ENCODE data around the gene COTL1.
A peak's percentile ranks its signal among the peaks of the same experiment; 100 is the strongest.

COTL1 gene

DNA sequence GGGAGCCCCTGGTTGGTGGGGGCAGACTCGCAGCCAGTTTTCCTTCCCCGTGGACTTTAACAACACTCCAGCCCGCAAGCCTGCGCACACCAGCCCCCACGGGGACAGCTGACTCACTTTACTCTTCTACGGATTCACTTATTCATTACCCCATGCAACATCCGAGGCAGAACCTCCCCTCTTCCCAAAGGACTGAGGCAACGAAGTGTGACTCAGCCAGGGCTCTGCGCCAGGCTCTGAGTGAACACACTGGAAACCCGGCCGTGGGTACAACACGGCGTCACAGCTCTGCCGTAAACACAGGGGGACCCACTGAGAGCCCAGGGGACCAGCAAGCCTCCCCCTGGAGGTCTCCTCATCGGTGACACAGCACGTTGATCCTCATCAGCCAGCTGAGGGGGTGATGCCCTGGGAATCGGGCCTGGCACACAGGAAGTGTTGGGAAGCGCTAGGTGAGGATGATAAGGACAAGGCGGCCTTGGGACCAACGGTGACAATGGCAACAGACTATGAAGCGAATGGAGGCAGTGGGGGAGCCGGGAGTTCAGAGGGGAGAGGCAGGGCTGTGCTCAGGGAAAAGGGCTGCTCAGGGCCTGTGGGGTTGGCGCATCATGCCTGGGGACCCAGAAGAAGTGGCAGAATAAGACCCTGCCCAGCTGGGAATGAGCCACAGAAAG is 14.6 kb downstream of the COTL1 start:
- peak in 1 of 2 experiments; percentile 40 for DNase-seq
- TF ChIP-seq POLR2A (IDR thresholded peaks at IDR 0.05; ENCODE audit: low read length) = no peak
- TF ChIP-seq GATA1 (IDR thresholded peaks at IDR 0.05; ENCODE audit: low read depth, low read length) = no peak

DNA sequence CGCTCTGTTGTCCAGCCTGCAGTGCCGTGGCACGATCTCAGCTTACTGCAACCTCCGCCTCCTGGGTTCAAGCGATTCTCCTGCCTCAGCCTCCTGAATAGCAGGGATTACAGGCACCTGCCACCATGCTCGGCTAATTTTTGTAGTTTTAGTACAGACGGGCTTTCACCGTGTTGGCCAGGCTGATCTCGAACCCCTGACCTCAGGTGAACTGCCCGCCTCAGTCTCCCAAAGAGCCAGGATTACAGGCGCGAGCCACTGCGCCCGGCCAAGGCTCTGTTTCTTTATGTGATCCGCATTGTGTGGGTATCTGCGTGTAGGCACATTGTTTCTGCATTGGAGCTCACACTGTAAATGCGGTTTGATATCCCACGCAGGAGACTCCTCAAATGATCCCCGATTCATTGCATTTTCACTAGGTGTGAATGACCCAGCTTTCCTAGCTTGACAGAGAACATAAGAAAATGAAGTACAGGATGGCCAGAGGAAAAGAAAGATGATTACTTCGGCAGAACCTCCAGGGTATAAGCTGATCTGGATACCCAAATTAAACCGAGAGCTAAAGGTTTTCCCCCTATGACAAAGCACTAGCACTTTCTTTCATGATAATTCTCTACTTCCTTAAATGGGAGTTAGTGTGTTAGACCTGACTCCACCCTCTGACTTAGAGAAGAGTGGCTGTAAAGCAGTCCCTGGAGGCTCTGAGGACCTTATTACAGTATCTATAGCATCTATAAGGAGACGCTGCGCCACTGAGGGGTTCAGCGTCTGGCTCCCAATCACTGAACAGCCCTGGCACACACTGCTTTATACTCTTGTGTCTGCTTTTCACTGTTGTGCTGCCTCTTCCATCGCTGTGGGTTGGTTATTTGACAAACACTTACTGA is 17.3 kb downstream of the COTL1 start:
- DNase-seq = peak; percentile 44 to 50
- TF ChIP-seq POLR2A (IDR thresholded peaks at IDR 0.05; ENCODE audit: low read length) (no peak), GATA1 (IDR thresholded peaks at IDR 0.05; ENCODE audit: low read depth, low read length) (no peak)

DNA sequence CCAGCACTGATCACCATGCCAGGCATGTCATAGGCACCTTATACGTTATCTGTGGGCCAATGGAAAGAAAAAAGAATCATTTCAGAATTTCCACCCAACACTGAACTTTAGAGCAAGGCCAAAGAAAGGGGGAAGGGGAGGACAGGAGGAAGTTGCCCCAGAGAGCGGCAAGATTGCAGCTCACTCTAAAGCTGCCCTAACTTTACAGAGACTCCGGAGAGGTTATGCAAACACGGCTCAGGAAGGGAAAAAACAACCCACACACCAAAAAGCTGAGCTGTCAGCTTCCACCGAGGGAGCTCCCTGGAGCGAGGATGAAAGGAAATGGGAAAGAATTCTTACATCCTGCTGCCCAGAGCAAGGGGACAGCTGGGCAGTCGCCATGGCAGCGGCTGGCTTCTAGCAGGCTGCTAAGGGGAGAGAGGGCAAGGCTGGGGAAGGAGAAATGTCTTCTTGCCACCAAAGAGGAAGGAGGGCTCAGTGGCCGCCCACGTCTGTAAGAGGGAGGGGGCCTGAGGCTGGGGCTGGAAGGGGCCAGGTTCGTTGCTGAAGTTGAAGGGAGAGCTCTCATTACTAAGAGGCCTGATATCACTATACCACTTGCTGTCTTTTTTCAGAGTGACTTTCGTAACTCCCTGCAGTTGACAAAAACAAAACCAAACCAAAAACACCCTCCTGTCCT is 18.2 kb downstream of the COTL1 start:
- peak in 1 of 2 experiments; percentile 26 for DNase-seq
- TF ChIP-seq GATA1 (IDR thresholded peaks at IDR 0.05; ENCODE audit: low read depth, low read length) = no peak
- no peak for TF ChIP-seq POLR2A (IDR thresholded peaks at IDR 0.05; ENCODE audit: low read length)

DNA sequence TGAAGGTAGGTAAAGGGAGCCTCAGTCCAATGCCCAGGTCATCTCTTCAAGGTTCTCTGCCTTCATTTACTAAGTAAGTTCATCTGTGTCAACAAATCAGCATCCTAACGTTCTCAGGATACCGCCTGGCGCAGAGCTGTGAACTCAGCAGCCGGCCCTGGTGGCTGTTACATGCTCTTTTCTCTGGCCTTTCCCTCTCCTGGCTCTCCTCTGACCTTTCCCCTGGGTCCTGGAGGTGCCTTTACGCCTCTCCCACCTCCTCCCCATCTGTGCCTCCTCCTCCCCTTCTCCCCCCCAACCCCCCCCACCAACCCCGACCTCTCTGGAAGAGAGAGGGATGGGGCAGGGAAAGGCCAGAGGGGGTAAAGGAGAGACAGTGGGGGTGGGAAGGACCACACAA is 19.5 kb downstream of the COTL1 start:
- no peak for TF ChIP-seq POLR2A (IDR thresholded peaks at IDR 0.05; ENCODE audit: low read length)
- TF ChIP-seq GATA1 (IDR thresholded peaks at IDR 0.05; ENCODE audit: low read depth, low read length) = no peak
- DNase-seq = no peak

DNA sequence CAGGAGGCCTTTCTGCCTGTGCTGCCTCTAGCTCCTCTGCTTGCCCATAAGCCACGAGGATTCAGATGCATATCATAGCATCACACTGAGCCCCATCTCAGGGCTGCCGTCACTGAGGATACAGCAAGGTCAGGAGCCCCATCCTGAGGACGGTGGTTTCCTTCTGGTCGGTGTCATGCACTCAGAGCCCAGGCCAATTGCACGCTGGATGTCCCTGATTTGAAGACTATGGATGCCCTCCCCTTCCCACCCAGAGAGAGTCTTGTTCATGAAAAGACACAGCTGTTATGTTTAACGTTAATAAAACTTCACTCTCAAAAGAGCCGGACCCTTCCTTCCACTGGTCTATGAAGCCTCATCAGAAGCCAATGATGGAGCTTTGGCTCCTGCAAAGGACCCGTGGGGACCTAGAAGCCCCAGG is 19.9 kb downstream of the COTL1 start:
- no peak for TF ChIP-seq GATA1 (IDR thresholded peaks at IDR 0.05; ENCODE audit: low read depth, low read length)
- no peak for TF ChIP-seq POLR2A (IDR thresholded peaks at IDR 0.05; ENCODE audit: low read length)
- no peak for DNase-seq

DNA sequence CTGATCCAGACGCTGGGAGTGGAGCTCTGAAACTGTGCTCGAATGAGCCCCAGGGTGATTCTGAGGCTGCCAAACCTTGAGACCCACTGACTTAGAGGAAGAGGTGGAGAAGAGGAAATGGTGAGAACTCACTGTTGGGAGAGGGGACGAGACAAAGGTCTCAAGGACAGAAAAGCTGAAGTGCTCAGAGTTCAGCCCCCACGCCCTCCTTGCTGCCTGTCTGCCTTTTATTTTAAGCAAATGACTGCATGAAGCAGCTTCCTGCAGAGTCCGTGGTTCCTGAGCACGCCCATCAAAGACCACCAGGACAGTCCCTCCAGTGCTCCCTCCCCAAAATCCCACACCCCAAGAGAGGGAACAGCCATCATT is 20.4 kb downstream of the COTL1 start:
- DNase-seq = no peak
- TF ChIP-seq POLR2A (IDR thresholded peaks at IDR 0.05; ENCODE audit: low read length) = no peak
- TF ChIP-seq GATA1 (IDR thresholded peaks at IDR 0.05; ENCODE audit: low read depth, low read length) = no peak

DNA sequence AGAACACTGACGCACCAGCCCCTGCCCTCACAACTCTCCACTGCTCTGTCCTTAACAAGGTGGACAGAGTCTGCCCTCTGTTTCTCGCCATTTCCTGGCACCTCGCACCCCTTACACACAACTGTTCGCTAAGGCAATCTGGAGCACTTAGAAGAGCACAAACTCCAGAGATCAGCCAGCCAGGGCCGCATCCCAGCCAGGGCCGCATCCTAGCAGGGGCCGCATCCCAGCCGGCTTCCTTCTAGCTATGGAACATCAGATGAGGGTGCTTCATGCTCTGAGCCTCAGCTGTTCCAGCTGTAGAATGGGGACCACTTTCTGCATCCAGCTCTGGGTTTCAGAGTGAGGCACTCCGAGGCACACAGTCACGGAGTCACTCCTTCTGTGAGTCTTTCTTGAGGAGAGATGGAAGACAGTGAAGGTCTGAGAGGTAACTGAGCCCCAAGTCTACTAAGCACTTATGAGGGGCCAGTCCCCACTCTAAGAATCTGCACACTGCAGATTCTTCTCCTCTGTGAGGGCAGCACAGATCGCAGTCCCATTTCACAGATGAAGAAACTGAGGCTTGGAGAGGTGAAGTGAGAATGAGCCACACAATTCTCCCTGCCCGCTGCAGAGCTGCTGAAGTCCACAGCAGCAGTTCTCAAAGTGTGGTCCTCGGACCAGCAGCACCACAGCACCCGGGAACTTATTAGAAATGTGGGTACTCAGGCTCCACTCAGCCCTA is 20.9 kb downstream of the COTL1 start:
- no peak for TF ChIP-seq GATA1 (IDR thresholded peaks at IDR 0.05; ENCODE audit: low read depth, low read length)
- no peak for TF ChIP-seq POLR2A (IDR thresholded peaks at IDR 0.05; ENCODE audit: low read length)
- DNase-seq = no peak

DNA sequence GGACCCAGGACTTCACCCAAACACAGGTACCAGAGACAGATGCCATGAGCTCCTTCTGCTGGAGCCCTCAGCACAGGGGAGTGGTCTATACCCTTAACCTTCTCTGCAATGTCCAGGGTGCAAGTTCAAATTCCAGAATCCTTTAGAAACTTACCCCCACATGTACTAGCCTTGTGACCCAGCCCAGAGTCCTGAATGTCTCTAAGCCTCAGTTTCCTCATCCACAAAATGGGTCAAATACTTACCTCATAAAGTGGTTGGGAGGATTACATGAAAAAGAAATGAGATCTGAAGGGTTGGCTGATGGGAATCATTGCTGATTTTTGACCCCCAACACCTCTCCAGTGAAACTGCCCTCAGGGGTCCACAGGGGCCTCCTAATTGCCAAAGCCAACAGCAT is 21.7 kb downstream of the COTL1 start:
- DNase-seq = no peak
- no peak for TF ChIP-seq POLR2A (IDR thresholded peaks at IDR 0.05; ENCODE audit: low read length)
- no peak for TF ChIP-seq GATA1 (IDR thresholded peaks at IDR 0.05; ENCODE audit: low read depth, low read length)

DNA sequence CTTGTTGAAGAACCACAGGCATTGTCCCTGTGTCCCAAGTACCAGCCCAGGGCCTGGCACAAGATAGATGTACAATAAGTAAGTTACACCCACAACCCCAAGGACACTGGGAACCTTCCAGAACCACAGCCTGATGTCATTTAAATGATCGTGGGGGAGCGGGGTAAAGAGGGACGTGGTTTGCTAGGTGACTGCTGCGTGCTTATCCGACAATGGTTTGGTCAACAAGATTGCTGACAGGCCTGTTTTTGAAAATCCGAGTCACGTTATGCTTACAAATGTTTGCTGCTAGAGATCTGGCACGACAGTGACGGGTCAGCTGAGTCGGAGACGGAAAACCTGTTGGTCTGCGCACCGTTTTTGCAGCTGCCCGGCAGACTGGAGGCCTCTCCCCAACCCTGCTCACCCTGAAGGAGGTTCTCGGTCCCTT is 22.8 kb downstream of the COTL1 start:
- no peak for DNase-seq
- TF ChIP-seq POLR2A (IDR thresholded peaks at IDR 0.05; ENCODE audit: low read length) (no peak), GATA1 (IDR thresholded peaks at IDR 0.05; ENCODE audit: low read depth, low read length) (no peak)

DNA sequence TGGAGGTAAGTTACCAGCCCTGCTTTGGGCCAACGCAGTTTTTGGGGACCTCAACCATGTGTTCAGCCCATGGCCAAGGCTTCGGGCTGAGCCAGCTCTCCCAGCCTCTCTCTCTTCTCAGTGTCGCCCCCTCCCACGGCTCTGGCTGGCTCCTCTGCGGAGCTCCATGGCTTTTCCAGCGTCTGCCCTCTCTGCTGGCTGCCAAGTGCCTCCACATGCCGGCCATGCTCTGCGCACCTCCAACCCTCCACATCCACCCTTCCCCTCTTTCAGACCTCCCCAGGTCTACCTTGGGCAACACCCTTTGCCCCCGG is 23.2 kb downstream of the COTL1 start:
- no peak for TF ChIP-seq GATA1 (IDR thresholded peaks at IDR 0.05; ENCODE audit: low read depth, low read length)
- TF ChIP-seq POLR2A (IDR thresholded peaks at IDR 0.05; ENCODE audit: low read length) = no peak
- DNase-seq = no peak

DNA sequence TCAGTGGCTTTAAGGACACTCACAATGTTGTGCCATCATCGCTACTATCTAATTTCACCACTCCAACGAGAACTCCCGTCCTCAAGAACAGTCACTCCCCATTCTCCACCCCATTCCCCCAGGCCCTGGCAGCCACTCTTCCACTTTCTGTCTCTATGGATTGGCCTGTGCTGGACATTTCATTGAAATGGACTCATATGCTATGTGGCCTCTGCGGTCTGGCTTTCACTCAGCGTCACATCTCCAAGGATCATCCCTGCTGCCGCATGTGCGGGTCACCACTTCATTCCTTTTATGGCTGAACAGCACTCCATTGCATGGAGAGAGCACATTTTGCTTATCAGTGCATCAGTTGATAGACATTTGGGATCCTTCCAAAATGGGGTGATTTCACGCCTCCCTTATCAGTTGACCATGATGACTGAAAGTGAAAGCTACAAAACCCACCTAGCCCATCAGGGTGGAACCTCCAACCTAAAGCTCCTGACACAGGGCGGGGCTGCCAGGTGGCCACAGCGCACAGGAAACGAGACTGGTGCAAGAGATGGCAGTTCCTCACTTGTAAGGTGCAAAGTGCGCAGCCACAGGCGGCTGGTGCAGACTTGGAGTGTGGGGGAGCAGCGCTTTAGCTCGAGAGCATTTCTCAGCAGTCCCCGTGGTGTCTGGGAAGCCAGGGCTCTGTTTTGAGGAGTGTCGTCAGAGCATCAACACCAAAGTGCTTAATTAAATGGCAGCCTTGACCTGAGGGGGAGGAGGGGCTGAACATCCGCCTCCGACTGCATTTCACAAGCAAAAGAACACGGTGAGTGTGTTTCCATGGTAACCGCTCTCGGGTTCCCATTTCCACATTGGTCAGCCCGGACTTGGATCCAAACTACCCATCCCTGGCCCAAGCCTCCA is 23.8 kb downstream of the COTL1 start:
- TF ChIP-seq POLR2A (IDR thresholded peaks at IDR 0.05; ENCODE audit: low read length) (no peak), GATA1 (IDR thresholded peaks at IDR 0.05; ENCODE audit: low read depth, low read length) (no peak)
- peak in 1 of 2 experiments; percentile 31 for DNase-seq

DNA sequence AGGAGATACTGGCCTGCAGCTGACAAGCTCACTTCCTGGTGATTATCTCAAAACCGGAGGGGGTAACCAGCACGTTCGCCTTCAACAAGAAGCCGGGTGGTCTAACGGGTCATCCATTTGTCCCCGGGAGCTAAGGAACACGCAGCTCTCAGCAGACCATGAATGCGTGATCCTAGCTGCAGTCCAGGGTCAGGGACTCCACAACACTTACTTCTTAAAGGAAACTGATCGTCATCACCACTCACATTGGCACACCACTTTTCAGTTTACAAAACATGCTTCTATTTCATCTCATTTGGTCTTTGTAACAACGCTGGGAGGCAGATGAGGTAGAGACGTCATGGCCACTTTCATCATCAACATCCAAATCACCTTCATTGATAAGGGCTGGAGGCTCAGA is 25.2 kb downstream of the COTL1 start:
- TF ChIP-seq POLR2A (IDR thresholded peaks at IDR 0.05; ENCODE audit: low read length) (no peak), GATA1 (IDR thresholded peaks at IDR 0.05; ENCODE audit: low read depth, low read length) (no peak)
- DNase-seq = no peak
